Measurements from ENCODE around the gene SLC37A1.

- no peak for TF ChIP-seq CTCF (conservative IDR thresholded peaks at IDR 0.05 in 1 of 2, IDR thresholded peaks at IDR 0.05 in 1 of 2; ENCODE audit: extremely low read depth in 1 of 2, insufficient read depth in 1 of 2, low read depth in 1 of 2, low read length in 2 of 2)
- TF ChIP-seq EZH2 (IDR thresholded peaks at IDR 0.05; ENCODE audit: borderline replicate concordance, low read length), result no peak
Observed at GRCh38 chr21:42469272-42469671, 44.4 kb upstream of the SLC37A1 start.
